Peyer's patch (tissue), 4 donors: ENCODE measurements around the gene NIPSNAP2. TPM values are rescaled to one million over a fixed set of nuclear protein-coding genes. Genes with fewer than 3 reads are reported as not detected.
"Not testable (repeated sequence)": the region's sequence is repeated elsewhere in the genome, so short reads cannot be mapped to it uniquely, and the experiment has no call there.

Experiments
- DNase-seq, 3 donors: peaks; one replicate each; pipeline ENCODE4 v3.0.0-alpha.2; 2017 to 2019
- H3K27ac ChIP-seq, 4 donors: fragments of 200-600 bp; sonication (generic); one replicate each; pipeline ENCODE4 v1.5.1; 2016 to 2019
- H3K27me3 ChIP-seq, 2 donors: fragments of 200-600 bp; sonication (generic); one replicate each; pipeline ENCODE4 v1.5.1; 2019
- H3K36me3 ChIP-seq, 3 donors: fragments of 200-600 bp; sonication (generic); one replicate each; pipeline ENCODE4 v1.5.1; 2016 to 2019
- H3K4me1 ChIP-seq, 4 donors: fragments of 200-600 bp; sonication (generic); one replicate each; pipeline ENCODE4 v1.5.1; 2016 to 2019
- H3K4me3 ChIP-seq, 4 donors: fragments of 200-600 bp; sonication (generic); 1 replicate in 3 of 4; 2 replicates in 1 of 4; pipeline ENCODE4 v1.5.1; 2016 to 2019; ENCODE audit warnings: mild to moderate bottlenecking in 1 of 4
- H3K9me3 ChIP-seq, 4 donors: fragments of 200-600 bp; sonication (generic); one replicate each; pipeline ENCODE4 v1.5.1; 2016 to 2019; ENCODE audit warnings: mild to moderate bottlenecking in 1 of 4
- CTCF ChIP-seq, 6 experiments: fragments of 450-650 bp in 4 of 6; fragments of 200-600 bp in 2 of 6; sonication (generic) in 1 of 6; IDR thresholded peaks; one replicate each; pipeline ENCODE4 v1.5.1; 2017 to 2019; ENCODE audit warnings: antibody characterized with exemption in 6 of 6, mild to moderate bottlenecking in 3 of 6, moderate library complexity in 1 of 6
- POLR2A ChIP-seq, 2 donors: fragments of 450-650 bp; IDR thresholded peaks; one replicate each; pipeline ENCODE4 v1.5.1; 2017; ENCODE audit warnings: antibody characterized with exemption in 2 of 2, mild to moderate bottlenecking in 2 of 2, moderate library complexity in 2 of 2
- total RNA-seq, 4 donors: library from RNA; depleted of rRNA; stranded (reverse); fragments of >200 nt; gene quantifications; one replicate each; pipeline ENCODE4 v1.1.0, GENCODE V29; 2016

NIPSNAP2 gene
- total RNA-seq, 4 donors from 2014 or later, result 37.5 to 87.5 (median 54.2) TPM

GRCh38 chr7:56040730-56041129, 76.3 kb downstream of the NIPSNAP2 start:
- no peaks in the 10 kb centered on the region for H3K4me1 ChIP-seq
- H3K27me3 ChIP-seq, result no peaks in the 10 kb centered on the region
- TF ChIP-seq POLR2A (IDR thresholded peaks at IDR 0.05) (no peak), CTCF (IDR thresholded peaks at IDR 0.05) (no peak)
- no peak for DNase-seq
- H3K36me3 ChIP-seq, result no peaks in the 10 kb centered on the region
- no peak overlapping the region for H3K27ac ChIP-seq
- no peak overlapping the region for H3K4me3 ChIP-seq
- H3K9me3 ChIP-seq, result no peaks in the 10 kb centered on the region

GRCh38 chr7:56045758-56046157, 81.4 kb downstream of the NIPSNAP2 start:
- not testable (repeated sequence) for H3K36me3 ChIP-seq, H3K27ac ChIP-seq, H3K27me3 ChIP-seq, DNase-seq, H3K4me3 ChIP-seq, H3K9me3 ChIP-seq
- H3K4me1 ChIP-seq, result peaks cover 0 to 20% (median 0%) of the 10 kb centered on the region in 4 donors

- Histone ChIP-seq H3K36me3 (no peaks in the 10 kb centered on the region), H3K9me3 (no peaks in the 10 kb centered on the region), H3K4me1 (peaks cover 0 to 23% (median 0%) of the 10 kb centered on the region in 4 donors), H3K4me3 (no peak overlapping the region), H3K27me3 (no peaks in the 10 kb centered on the region), H3K27ac (peak overlapping the region in 3 of 4 donors; percentile 19 to 57 (median 26))
- no peak for DNase-seq
- TF ChIP-seq CTCF (IDR thresholded peaks at IDR 0.05) (no peak), POLR2A (IDR thresholded peaks at IDR 0.05) (no peak)
Measured at GRCh38 chr7:56046721-56047445, 82.5 kb downstream of the NIPSNAP2 start.

- not testable (repeated sequence) for H3K36me3 ChIP-seq, H3K4me3 ChIP-seq, DNase-seq, H3K27me3 ChIP-seq, H3K9me3 ChIP-seq
- Histone ChIP-seq H3K27ac (peak overlapping the region in 2 of 4 donors; percentile 26 to 57), H3K4me1 (peaks cover 0 to 27% (median 3%) of the 10 kb centered on the region in 4 donors)
Measured at GRCh38 chr7:56047446-56048116, 83.2 kb downstream of the NIPSNAP2 start.

- no peaks in the 10 kb centered on the region for H3K9me3 ChIP-seq
- peak overlapping the region in 1 of 4 donors; percentile 57 for H3K27ac ChIP-seq
- TF ChIP-seq CTCF (IDR thresholded peaks at IDR 0.05), result no peak
- no peak for TF ChIP-seq POLR2A (IDR thresholded peaks at IDR 0.05)
- H3K36me3 ChIP-seq, result peaks cover 0 to 3% (median 0%) of the 10 kb centered on the region in 3 donors
- peaks cover 0 to 34% (median 3%) of the 10 kb centered on the region in 4 donors for H3K4me1 ChIP-seq
- no peak for DNase-seq
- H3K27me3 ChIP-seq, result no peaks in the 10 kb centered on the region
- no peak overlapping the region for H3K4me3 ChIP-seq
Measured at GRCh38 chr7:56048245-56048644, 83.9 kb downstream of the NIPSNAP2 start.

GRCh38 chr7:56048763-56049162, 84.4 kb downstream of the NIPSNAP2 start:
- peaks cover 0 to 39% (median 3%) of the 10 kb centered on the region in 4 donors for H3K4me1 ChIP-seq
- H3K27ac ChIP-seq, DNase-seq, H3K4me3 ChIP-seq, H3K9me3 ChIP-seq, H3K36me3 ChIP-seq, H3K27me3 ChIP-seq: not testable (repeated sequence)

Other genes with a start within 250 kb of the NIPSNAP2 start
- gene SEPTIN14, start 101.8 kb upstream of the NIPSNAP2 start, total RNA-seq, result not detected
- gene ZNF713, start 77.1 kb upstream of the NIPSNAP2 start, total RNA-seq, result 1 to 10 TPM; 2.8 to 8.3 (median 4.9) TPM
- 1 to 10 TPM; 4.4 to 10.0 (median 7.3) TPM for gene MRPS17, start 12.7 kb upstream of the NIPSNAP2 start, total RNA-seq
- gene PSPH, start 86.9 kb downstream of the NIPSNAP2 start, total RNA-seq, result 10 to 100 TPM; 12.3 to 25.6 (median 16.1) TPM
- gene CCT6A, start 87.2 kb downstream of the NIPSNAP2 start, total RNA-seq, result 100 to 1,000 TPM in 1 of 4 donors, 10 to 100 TPM in 3; 61.3 to 150 (median 79.5) TPM
- gene SUMF2, start 99.7 kb downstream of the NIPSNAP2 start, total RNA-seq, result 100 to 1,000 TPM in 3 of 4 donors, 10 to 100 TPM in 1; 71.8 to 155 (median 128) TPM
- gene PHKG1, start 128.4 kb downstream of the NIPSNAP2 start, total RNA-seq, result 1 to 10 TPM; 1.1 to 8.3 (median 4.0) TPM
- gene CHCHD2, start 141.9 kb downstream of the NIPSNAP2 start, total RNA-seq, result 100 to 1,000 TPM; 223 to 346 (median 316) TPM
- not detected for gene NUPR2, start 151.8 kb downstream of the NIPSNAP2 start, total RNA-seq